Transverse colon (tissue), 4 donors: ENCODE results near the gene MYO3A. TPM values are rescaled to one million over a fixed set of nuclear protein-coding genes. Genes with fewer than 3 reads are reported as not detected.

Source experiments
- DNase-seq: peaks from one replicate; pipeline ENCODE4 v3.0.0-alpha.2; 2019
- H3K27ac ChIP-seq, 4 donors: fragments of 200-600 bp; sonication (generic); 2 replicates each; pipeline ENCODE4 v1.5.1; 2016 to 2018; ENCODE audit warnings: inconsistent platforms in 4 of 4
- H3K27me3 ChIP-seq: fragments of 200-600 bp; sonication (generic); 2 replicates; pipeline ENCODE4 v1.5.1; 2017; ENCODE audit warnings: inconsistent platforms
- H3K36me3 ChIP-seq, 4 donors: fragments of 200-600 bp; sonication (generic); 2 replicates each; pipeline ENCODE4 v1.5.1; 2017 to 2019; ENCODE audit warnings: inconsistent platforms in 4 of 4
- H3K4me1 ChIP-seq, 4 donors: fragments of 200-600 bp; sonication (generic); 2 replicates each; pipeline ENCODE4 v1.5.1; 2017 to 2020; ENCODE audit warnings: inconsistent platforms in 4 of 4
- H3K4me3 ChIP-seq, 4 donors: fragments of 200-600 bp; sonication (generic); 1 replicate in 1 of 4; 2 replicates in 3 of 4; pipeline versions ENCODE4 v1.5.1 to v1.6.1; 2017 to 2019; ENCODE audit warnings: inconsistent platforms in 4 of 4
- H3K9me3 ChIP-seq, 2 donors: fragments of 200-600 bp; sonication (generic); 2 replicates each; pipeline ENCODE4 v1.5.1; 2017 to 2019; ENCODE audit warnings: inconsistent platforms in 2 of 2
- EP300 ChIP-seq: sonication (generic); formaldehyde crosslinking; IDR thresholded peaks from one replicate; pipeline ENCODE4 v1.6.1; 2017; ENCODE audit warnings: antibody characterized with exemption, low read depth
- POLR2A ChIP-seq: fragments of 450-650 bp; IDR thresholded peaks from one replicate; pipeline ENCODE4 v1.6.1; 2016; ENCODE audit warnings: antibody characterized with exemption, mild to moderate bottlenecking, moderate library complexity
- POLR2AphosphoS5 ChIP-seq, 3 donors: sonication (generic); formaldehyde crosslinking; IDR thresholded peaks; one replicate each; pipeline ENCODE4 v1.6.1; 2016; ENCODE audit warnings: antibody characterized with exemption in 3 of 3
- WGBS, 2 donors: methylation state at CpG; one replicate each; pipeline ENCODE4 v1.1.5; 2018; ENCODE audit warnings: low coverage in 1 of 2; 5-methylcytosine and 5-hydroxymethylcytosine counted together
- in situ Hi-C, 4 donors: fragments of 200-750 bp; cut with MboI; loops; one replicate each; pipeline versions ENCODE4 v1.15.0 to v1.15.1; 2017; ENCODE audit warnings: low sequenced_read_pairs in 3 of 4, low pct_ligation_motif_present in 1 of 4, low pct_unique_long_range_greater_than_20kb in 1 of 4
- intact Hi-C: fragments of 100-400 bp; cut with DNase I; formaldehyde crosslinking; loops from one replicate; pipeline ENCODE4 v1.15.1; 2023; ENCODE audit warnings: low total_unique reads
- total RNA-seq, 4 donors: library from RNA; depleted of rRNA; stranded (reverse); fragments of >200 nt; gene quantifications; one replicate each; pipeline ENCODE4 v1.1.0, GENCODE V29; 2016
- TF ChIP-seq, protein P1 (sequence below), 5 experiments: fragments of 200-600 bp in 3 of 5; fragments of 450-650 bp in 2 of 5; sonication (generic) in 3 of 5; IDR thresholded peaks; 1 replicate in 2 of 5; 2 replicates in 3 of 5; pipeline ENCODE4 v1.5.1; 2016 to 2017; ENCODE audit warnings: antibody characterized with exemption in 5 of 5, inconsistent platforms in 3 of 5, mild to moderate bottlenecking in 2 of 5, moderate library complexity in 1 of 5

The MYO3A gene
- total RNA-seq, 4 donors from 2014 or later, result 0.27 to 1.3 (median 1.2) TPM; not detected in 1

DNA sequence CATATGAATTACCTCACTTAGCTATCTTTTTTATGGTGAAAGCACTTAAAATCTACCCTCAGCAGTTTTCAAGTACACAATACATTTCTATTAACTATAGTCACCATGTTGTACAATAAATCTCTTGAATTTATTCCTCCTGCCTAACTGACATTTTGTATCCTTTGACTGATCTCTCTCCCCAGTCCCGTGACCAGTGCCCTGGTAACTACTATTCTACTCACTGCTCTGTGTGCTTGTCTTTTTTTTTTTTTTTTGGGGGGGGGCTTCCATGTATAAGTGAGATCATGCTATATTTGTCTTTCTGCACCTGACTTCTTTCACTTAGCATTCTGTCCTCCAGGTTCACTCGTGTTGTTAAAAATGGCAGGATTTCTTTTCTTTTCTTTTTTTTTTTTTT lies 271.2 kb downstream of the MYO3A start:
- H3K27ac ChIP-seq, result no peak overlapping the region
- in situ Hi-C loops (no loop called here), intact Hi-C loops (no loop called here)
- H3K36me3 ChIP-seq, result no peaks in the 10 kb centered on the region
- DNase-seq, result no peak
- 65 to 73% methylated on average over 1 to 2 of the region's 2 CpGs for WGBS, 2 donors
- peaks cover under 1% of the 10 kb centered on the region for H3K27me3 ChIP-seq
- no peak overlapping the region for H3K4me3 ChIP-seq
- no peaks in the 10 kb centered on the region for H3K4me1 ChIP-seq
- H3K9me3 ChIP-seq, result no peaks in the 10 kb centered on the region
- TF ChIP-seq POLR2AphosphoS5 (IDR thresholded peaks at IDR 0.05) (no peak), EP300 (no peak)
- TF ChIP-seq, protein P1, sequence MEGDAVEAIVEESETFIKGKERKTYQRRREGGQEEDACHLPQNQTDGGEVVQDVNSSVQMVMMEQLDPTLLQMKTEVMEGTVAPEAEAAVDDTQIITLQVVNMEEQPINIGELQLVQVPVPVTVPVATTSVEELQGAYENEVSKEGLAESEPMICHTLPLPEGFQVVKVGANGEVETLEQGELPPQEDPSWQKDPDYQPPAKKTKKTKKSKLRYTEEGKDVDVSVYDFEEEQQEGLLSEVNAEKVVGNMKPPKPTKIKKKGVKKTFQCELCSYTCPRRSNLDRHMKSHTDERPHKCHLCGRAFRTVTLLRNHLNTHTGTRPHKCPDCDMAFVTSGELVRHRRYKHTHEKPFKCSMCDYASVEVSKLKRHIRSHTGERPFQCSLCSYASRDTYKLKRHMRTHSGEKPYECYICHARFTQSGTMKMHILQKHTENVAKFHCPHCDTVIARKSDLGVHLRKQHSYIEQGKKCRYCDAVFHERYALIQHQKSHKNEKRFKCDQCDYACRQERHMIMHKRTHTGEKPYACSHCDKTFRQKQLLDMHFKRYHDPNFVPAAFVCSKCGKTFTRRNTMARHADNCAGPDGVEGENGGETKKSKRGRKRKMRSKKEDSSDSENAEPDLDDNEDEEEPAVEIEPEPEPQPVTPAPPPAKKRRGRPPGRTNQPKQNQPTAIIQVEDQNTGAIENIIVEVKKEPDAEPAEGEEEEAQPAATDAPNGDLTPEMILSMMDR (IDR thresholded peaks at IDR 0.05), result no peak

DNA sequence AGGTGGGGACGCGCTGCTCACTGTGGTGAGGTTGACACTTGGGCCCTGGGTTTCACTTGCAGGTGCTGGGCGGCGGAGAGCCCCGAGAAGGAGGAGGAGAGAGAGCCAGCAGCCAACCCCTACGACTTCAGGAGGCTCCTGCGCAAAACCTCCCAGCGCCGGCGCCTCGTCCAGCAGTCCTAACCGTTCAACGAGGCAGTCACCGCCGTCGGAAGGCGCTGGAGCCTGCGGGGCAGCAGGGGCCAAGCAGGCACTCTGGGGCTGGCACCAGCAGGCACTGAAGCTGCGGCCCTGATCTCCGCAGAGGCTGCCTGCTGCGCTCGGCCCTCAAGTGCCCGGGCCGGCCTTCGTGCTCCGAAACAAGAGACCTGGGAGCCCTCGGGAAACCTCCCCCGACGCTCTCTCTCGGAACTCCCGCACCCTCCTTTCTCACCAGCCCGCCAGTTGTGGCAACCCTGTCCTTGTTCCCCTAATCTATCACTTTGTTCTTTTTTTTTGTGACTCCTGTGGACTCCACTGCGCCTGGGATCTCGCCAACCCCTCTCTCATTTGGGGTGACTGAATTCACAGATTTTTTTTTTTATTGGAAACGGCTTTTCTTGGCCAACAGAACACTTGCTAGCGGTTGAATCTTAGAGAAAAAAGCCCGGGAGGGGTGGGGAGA lies 277.9 kb downstream of the MYO3A start:
- TF ChIP-seq POLR2A (no peak), POLR2AphosphoS5 (IDR thresholded peaks at IDR 0.05) (no peak)
- H3K9me3 ChIP-seq, result no peaks in the 10 kb centered on the region
- no peak for DNase-seq
- H3K27ac ChIP-seq, result no peak overlapping the region
- WGBS, 2 donors, result 14 to 31% methylated on average over 5 to 34 of the region's 37 CpGs
- peaks cover 0 to 18% (median 0%) of the 10 kb centered on the region in 4 donors for H3K4me1 ChIP-seq
- no peak overlapping the region for H3K4me3 ChIP-seq
- intact Hi-C loops, result no loop called here
- in situ Hi-C loops, result no loop called here
- peaks cover 67% of the 10 kb centered on the region for H3K27me3 ChIP-seq
- H3K36me3 ChIP-seq, result no peaks in the 10 kb centered on the region

DNA sequence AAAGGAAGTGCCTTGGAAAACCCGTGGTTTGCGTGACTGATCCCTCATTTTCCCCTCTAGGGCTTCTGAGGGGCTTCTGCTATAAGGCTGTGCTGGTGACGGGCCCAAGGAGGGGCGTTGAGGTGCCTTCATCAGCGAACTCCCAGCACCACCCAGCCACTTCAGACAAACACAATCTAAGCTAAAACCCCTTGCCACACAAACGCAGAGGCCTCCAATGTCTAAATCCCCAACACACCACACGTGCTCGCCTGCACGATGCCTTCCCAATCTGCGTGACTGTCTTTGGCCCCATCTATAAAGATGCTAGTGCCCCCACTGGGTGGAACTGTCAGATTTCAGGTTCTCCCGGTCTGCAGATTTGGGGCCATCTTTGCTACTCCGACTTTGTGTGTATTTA lies 278.5 kb downstream of the MYO3A start:
- WGBS, 2 donors, result 10% methylated on average over 12 of the region's 12 CpGs; no CpG with 5 or more reads in 1 of the 2 donors
- Histone ChIP-seq H3K4me3 (no peak overlapping the region), H3K4me1 (peaks cover 0 to 21% (median 2%) of the 10 kb centered on the region in 4 donors), H3K36me3 (no peaks in the 10 kb centered on the region), H3K27me3 (peaks cover 73% of the 10 kb centered on the region), H3K9me3 (no peaks in the 10 kb centered on the region), H3K27ac (no peak overlapping the region)
- in situ Hi-C loops, result no loop called here
- DNase-seq, result no peak
- TF ChIP-seq, protein P1 (IDR thresholded peaks at IDR 0.05), result no peak
- TF ChIP-seq POLR2AphosphoS5 (IDR thresholded peaks at IDR 0.05) (no peak), POLR2A (no peak), EP300 (no peak)
- intact Hi-C loops, result no loop called here

DNA sequence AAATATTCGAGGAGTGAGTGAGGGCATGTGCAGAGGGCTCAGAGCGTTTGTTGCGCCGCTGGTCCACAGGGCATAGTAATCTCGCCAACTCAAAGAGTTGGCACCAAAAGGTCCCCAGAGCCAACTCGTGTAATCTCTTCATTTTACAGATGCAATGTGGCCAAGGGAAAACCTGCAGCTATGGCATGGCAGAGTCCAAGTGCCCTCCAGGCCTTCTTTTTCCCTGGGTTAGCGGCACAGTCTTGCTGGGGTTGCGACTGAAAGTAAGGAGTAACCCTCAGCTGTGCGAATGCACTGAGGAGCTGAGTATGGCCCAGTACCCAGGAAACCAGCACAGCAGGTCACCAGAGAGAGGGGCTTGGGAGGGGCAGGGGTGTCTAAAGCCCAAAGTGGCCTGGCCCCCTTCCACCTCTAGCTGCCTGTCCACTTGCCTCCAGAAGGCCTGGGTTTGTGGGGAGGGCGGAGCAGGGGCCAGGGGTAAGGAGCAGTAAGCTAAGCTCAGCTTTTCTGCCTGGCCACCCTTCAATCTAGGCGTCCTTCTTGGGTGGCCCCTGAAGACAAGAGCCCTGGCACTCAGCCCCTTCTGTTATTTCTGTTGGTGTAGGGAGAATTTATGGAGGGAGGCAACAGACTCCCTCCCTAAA lies 279.2 kb downstream of the MYO3A start:
- H3K4me3 ChIP-seq, result no peak overlapping the region
- H3K9me3 ChIP-seq, result no peaks in the 10 kb centered on the region
- in situ Hi-C loops, result no loop called here
- TF ChIP-seq POLR2A (no peak), EP300 (no peak), POLR2AphosphoS5 (IDR thresholded peaks at IDR 0.05) (no peak)
- TF ChIP-seq, protein P1 (IDR thresholded peaks at IDR 0.05), result no peak
- peaks cover 0 to 27% (median 5%) of the 10 kb centered on the region in 4 donors for H3K4me1 ChIP-seq
- DNase-seq, result no peak
- 37% methylated on average over 11 of the region's 11 CpGs; no CpG with 5 or more reads in 1 of the 2 donors for WGBS, 2 donors
- no peak overlapping the region for H3K27ac ChIP-seq
- intact Hi-C loops, result no loop called here
- H3K27me3 ChIP-seq, result peaks cover 81% of the 10 kb centered on the region
- H3K36me3 ChIP-seq, result no peaks in the 10 kb centered on the region
